Vagina (tissue), 2 donors: Measurements from ENCODE around the gene FAXDC2. TPM values are rescaled to one million over a fixed set of nuclear protein-coding genes. Genes with fewer than 3 reads are reported as not detected.

Experiments used
- DNase-seq, 2 donors: peaks; one replicate each; pipeline ENCODE4 v3.0.0-alpha.2; 2017; ENCODE audit errors: extremely low spot score in 2 of 2
- H3K27ac ChIP-seq: fragments of 200-600 bp; sonication (generic); one replicate; pipeline ENCODE4 v1.5.1; 2019
- H3K27me3 ChIP-seq: fragments of 200-600 bp; sonication (generic); one replicate; pipeline ENCODE4 v1.5.1; 2019
- H3K36me3 ChIP-seq, 2 donors: fragments of 200-600 bp; sonication (generic); one replicate each; pipeline ENCODE4 v1.5.1; 2017 to 2019
- H3K4me1 ChIP-seq: fragments of 200-600 bp; sonication (generic); one replicate; pipeline ENCODE4 v1.5.1; 2019
- H3K4me3 ChIP-seq, 2 donors: fragments of 200-600 bp; sonication (generic); 1 replicate in 1 of 2; 2 replicates in 1 of 2; pipeline ENCODE4 v1.5.1; 2016 to 2019
- H3K9me3 ChIP-seq: fragments of 200-600 bp; sonication (generic); one replicate; pipeline ENCODE4 v1.5.1; 2019
- CTCF ChIP-seq, 3 experiments: fragments of 450-650 bp in 2 of 3; fragments of 200-600 bp in 1 of 3; sonication (generic) in 1 of 3; IDR thresholded peaks; one replicate each; pipeline ENCODE4 v1.5.1; 2017 to 2019; ENCODE audit warnings: antibody characterized with exemption in 3 of 3, mild to moderate bottlenecking in 2 of 3, moderate library complexity in 2 of 3
- POLR2A ChIP-seq, 2 donors: fragments of 450-650 bp; IDR thresholded peaks; one replicate each; pipeline ENCODE4 v1.6.1; 2017; ENCODE audit warnings: antibody characterized with exemption in 2 of 2, mild to moderate bottlenecking in 2 of 2, moderate library complexity in 2 of 2
- POLR2AphosphoS5 ChIP-seq, 2 donors: sonication (generic); formaldehyde crosslinking; IDR thresholded peaks; one replicate each; pipeline ENCODE4 v1.9.0; 2017; ENCODE audit warnings: antibody characterized with exemption in 2 of 2, mild to moderate bottlenecking in 2 of 2, low read depth in 1 of 2; ENCODE audit not compliant: insufficient read depth in 1 of 2
- intact Hi-C: fragments of 100-400 bp; cut with DNase I; formaldehyde crosslinking; loops from one replicate; pipeline ENCODE4 v1.15.1; 2023
- total RNA-seq: library from RNA; depleted of rRNA; stranded (reverse); fragments of >200 nt; gene quantifications from one replicate; pipeline ENCODE4 v1.2.3, GENCODE V29; 2016

The FAXDC2 gene
- total RNA-seq, 1 donor from 2014 or later, result 35.4 TPM

- H3K27ac ChIP-seq, result peak overlapping the region; percentile 39
Measured at GRCh38 chr5:154794525-154795234, 55.7 kb downstream of the FAXDC2 start.

GRCh38 chr5:154793599-154794524 is 56.5 kb downstream of the FAXDC2 start:
- H3K4me1 ChIP-seq, result no peaks in the 10 kb centered on the region
- H3K27ac ChIP-seq, result no peak overlapping the region
- no peak overlapping the region for H3K4me3 ChIP-seq
- H3K9me3 ChIP-seq, result no peaks in the 10 kb centered on the region
- peaks cover 0 to 49% of the 10 kb centered on the region in 2 donors for H3K36me3 ChIP-seq
- TF ChIP-seq POLR2AphosphoS5 (IDR thresholded peaks at IDR 0.05; ENCODE audit: insufficient read depth in 1 of 2, low read depth in 1 of 2) (no peak), POLR2A (IDR thresholded peaks at IDR 0.05) (no peak), CTCF (IDR thresholded peaks at IDR 0.05) (no peak)
- H3K27me3 ChIP-seq, result no peaks in the 10 kb centered on the region
- no peak for DNase-seq
- intact Hi-C loops, result no loop called here

More at GRCh38 chr5:154794525-154795234, 55.7 kb downstream of the FAXDC2 start:
- DNase-seq, result no peak
- Histone ChIP-seq H3K9me3 (no peaks in the 10 kb centered on the region), H3K36me3 (peaks cover 0 to 55% of the 10 kb centered on the region in 2 donors), H3K27me3 (no peaks in the 10 kb centered on the region), H3K4me1 (no peaks in the 10 kb centered on the region), H3K4me3 (no peak overlapping the region)
- intact Hi-C loops, result no loop called here
- TF ChIP-seq CTCF (IDR thresholded peaks at IDR 0.05) (no peak), POLR2A (IDR thresholded peaks at IDR 0.05) (no peak), POLR2AphosphoS5 (IDR thresholded peaks at IDR 0.05; ENCODE audit: insufficient read depth in 1 of 2, low read depth in 1 of 2) (no peak)

GRCh38 chr5:154791535-154791934 is 58.9 kb downstream of the FAXDC2 start:
- Histone ChIP-seq H3K27ac (no peak overlapping the region), H3K4me3 (no peak overlapping the region), H3K36me3 (peaks cover 0 to 44% of the 10 kb centered on the region in 2 donors), H3K4me1 (peaks cover 23% of the 10 kb centered on the region), H3K9me3 (no peaks in the 10 kb centered on the region), H3K27me3 (no peaks in the 10 kb centered on the region)
- TF ChIP-seq POLR2A (IDR thresholded peaks at IDR 0.05) (no peak), CTCF (IDR thresholded peaks at IDR 0.05) (no peak), POLR2AphosphoS5 (IDR thresholded peaks at IDR 0.05; ENCODE audit: insufficient read depth in 1 of 2, low read depth in 1 of 2) (no peak)
- intact Hi-C loops, result no loop called here
- DNase-seq, result no peak

- Histone ChIP-seq H3K4me1 (peaks cover 56% of the 10 kb centered on the region), H3K27me3 (no peaks in the 10 kb centered on the region), H3K4me3 (no peak overlapping the region), H3K27ac (no peak overlapping the region), H3K36me3 (peaks cover 0 to 23% of the 10 kb centered on the region in 2 donors), H3K9me3 (no peaks in the 10 kb centered on the region)
- TF ChIP-seq POLR2AphosphoS5 (IDR thresholded peaks at IDR 0.05; ENCODE audit: insufficient read depth in 1 of 2, low read depth in 1 of 2) (no peak), CTCF (IDR thresholded peaks at IDR 0.05) (no peak), POLR2A (IDR thresholded peaks at IDR 0.05) (no peak)
- no peak for DNase-seq
- intact Hi-C loops, result no loop called here
Measured at GRCh38 chr5:154788212-154788611, 62.2 kb downstream of the FAXDC2 start.
